ENCODE results near the gene RAB28.
"Not testable (repeated sequence)": the region's sequence is repeated elsewhere in the genome, so short reads cannot be mapped to it uniquely, and the experiment has no call there.

The RAB28 gene

GRCh38 chr4:13452927-13453579 is 31.1 kb downstream of the RAB28 start:
- DNase-seq (ENCODE audit: low read depth in 2 of 3, low spot score in 2 of 3) = no peak

DNA sequence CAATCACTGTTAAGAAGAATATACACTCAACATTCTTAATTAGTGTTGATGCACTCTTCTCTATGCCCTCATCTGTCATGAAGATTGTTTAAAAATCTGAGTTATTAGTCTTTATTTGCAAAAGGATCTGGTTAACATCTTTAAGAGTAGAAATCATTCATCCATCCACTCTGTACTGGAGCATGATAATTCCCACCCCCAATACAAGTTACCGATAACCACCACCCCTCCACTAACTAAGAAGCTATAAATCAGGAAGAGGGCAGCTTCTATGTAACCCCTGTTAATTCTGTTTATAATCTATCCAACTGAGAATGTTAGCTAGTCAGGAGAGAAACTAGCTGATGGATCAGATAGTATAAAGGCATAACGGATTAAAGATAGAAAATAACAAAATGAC is 34.5 kb downstream of the RAB28 start:
- DNase-seq (ENCODE audit: low read depth in 2 of 3, low spot score in 2 of 3) = no peak

- DNase-seq (ENCODE audit: low read depth in 2 of 3, low spot score in 2 of 3) = no peak
These were observed 38.0 kb downstream of the RAB28 start for GRCh38 chr4:13445841-13446790.

- no peak for DNase-seq (ENCODE audit: low read depth in 2 of 3, low spot score in 2 of 3)
These were observed 42.6 kb downstream of the RAB28 start for GRCh38 chr4:13441506-13441905.

- DNase-seq (ENCODE audit: low read depth in 2 of 3, low spot score in 2 of 3) = no peak
These were observed 47.2 kb downstream of the RAB28 start for GRCh38 chr4:13436962-13437361.

DNA sequence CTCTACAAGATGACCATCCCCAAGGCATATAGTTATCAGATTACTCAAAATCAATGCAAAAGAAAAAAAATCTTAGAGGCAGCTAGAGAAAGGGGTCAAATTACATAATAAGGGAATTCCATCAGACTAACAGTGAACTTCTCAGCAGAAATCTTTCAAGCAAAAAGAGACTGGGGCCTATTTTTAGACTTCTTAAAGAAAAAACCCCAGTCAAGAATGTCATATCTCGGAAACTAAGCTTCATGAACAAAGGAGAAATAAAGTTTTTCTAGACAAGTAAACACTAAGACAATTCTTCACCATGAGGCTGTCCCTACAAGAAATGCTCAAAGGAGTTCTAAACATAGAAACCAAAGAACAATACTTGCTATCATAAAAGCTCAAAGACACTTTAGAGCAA is 51.7 kb downstream of the RAB28 start:
- no peak for DNase-seq (ENCODE audit: low read depth in 2 of 3, low spot score in 2 of 3)

GRCh38 chr4:13430834-13431568 is 53.1 kb downstream of the RAB28 start:
- no peak for DNase-seq (ENCODE audit: low read depth in 2 of 3, low spot score in 2 of 3)

DNA sequence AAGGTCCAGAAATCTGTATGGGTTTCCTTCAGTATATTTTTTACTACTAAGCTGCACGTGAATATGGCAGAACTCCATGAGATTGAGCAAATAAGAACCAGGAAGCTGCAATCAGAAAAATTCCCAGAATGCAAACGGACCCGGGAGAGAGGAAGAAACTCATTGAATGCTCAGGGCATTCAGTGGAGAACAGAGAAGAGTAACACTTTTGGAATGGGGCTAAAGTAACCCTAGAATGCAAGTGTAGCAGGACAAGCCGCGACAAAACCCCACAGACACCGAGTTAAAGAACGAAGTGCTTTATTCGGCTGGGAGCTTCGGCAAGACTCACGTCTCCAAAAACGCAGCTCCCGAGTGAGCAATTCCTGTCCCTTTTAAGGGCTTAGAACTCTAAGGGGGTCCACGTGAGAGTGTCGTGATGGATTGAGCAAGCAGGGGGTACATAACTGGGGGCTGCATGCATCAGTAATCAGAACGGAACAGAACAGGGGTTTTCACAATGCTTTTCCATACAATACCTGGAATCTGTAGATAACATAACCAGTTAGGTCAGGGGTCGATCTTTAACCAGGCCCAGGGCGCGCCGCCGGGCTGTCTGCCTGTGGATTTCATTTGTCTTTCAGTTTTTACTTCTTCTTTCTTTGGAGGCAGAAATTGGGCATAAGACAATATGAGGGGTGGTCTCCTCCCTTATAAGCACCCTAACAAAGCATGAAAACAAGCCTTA is 56.4 kb downstream of the RAB28 start:
- DNase-seq (ENCODE audit: low read depth in 2 of 3, low spot score in 2 of 3) = no peak

GRCh38 chr4:13415068-13415785 is 68.9 kb downstream of the RAB28 start:
- no peak for DNase-seq (ENCODE audit: low read depth in 2 of 3, low spot score in 2 of 3)

DNA sequence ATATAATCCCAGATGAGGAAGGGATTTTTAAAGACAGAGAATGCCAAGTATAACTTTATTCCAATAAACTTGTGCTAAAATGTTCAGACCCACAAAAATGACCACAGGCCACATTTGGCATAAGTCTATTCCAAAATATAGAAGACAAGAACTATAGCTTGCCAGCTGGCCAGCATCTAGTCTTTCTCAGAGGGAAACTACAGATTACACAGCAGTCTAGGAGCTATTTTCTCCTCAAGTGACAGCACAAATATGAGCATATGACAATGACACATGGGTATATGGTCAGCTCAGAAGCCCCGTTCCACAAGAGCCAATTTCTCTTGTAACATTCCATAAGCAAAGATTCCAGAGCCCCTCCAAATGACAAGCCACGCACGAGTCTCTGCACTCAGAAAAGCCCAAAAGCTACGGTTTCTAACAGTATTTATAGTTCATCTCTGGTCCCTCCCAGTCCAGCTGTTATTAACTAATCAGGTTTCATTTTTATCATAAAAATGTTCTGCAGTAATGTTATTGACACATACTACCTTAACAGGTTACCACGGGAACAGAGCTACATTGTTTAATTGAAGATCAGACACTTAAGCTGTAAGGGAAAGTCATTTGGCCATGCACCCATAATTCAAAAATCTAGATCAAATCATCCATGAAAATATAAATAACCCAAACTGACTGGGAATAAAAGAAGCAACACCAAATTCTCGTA is 70.3 kb downstream of the RAB28 start:
- no peak for DNase-seq (ENCODE audit: low read depth in 2 of 3, low spot score in 2 of 3)

DNA sequence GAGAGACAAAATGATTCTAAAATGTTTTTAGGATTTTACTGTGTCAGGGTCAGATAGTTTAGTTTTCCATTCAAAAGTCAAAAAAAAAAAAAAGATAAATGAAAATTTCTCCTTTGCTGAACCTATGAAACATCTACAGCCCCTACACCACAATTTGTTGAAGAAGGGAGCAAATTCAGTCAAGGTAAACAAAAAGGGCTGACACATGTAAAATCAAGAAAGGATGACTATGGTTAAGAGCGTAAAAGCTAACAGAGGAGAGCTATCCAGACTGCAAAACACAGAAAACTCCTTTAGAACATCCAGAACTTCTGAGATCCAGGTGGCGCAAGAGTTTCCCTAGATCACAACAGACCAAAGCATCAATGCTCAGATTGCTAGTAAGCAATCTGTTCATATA is 72.2 kb downstream of the RAB28 start:
- DNase-seq (ENCODE audit: low read depth in 2 of 3, low spot score in 2 of 3) = no peak

DNA sequence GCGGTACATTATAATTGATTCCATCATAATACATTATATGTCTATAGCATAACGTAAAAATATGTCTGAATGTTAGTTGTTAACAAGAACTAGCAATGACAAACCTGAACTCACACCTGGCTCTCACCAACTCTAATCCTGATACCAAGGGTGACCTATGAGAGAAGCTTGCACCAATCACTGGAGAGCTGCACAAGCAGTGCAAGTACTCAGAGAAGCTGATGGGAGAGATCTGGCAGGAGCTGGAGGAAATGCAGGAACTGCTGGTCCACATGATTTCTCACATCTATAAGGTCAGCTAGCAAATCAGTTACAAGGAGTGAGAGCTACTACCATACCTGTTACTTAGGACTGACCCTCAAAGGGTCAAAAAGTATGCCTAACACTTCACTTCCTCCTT is 74.8 kb downstream of the RAB28 start:
- DNase-seq (ENCODE audit: low read depth in 2 of 3, low spot score in 2 of 3) = no peak

GRCh38 chr4:13406156-13406555 is 78.0 kb downstream of the RAB28 start:
- DNase-seq (ENCODE audit: low read depth in 2 of 3, low spot score in 2 of 3) = not testable (repeated sequence)

GRCh38 chr4:13403833-13404232 is 80.3 kb downstream of the RAB28 start:
- no peak for DNase-seq (ENCODE audit: low read depth in 2 of 3, low spot score in 2 of 3)

- no peak for DNase-seq (ENCODE audit: low read depth in 2 of 3, low spot score in 2 of 3)
These were observed 80.8 kb downstream of the RAB28 start for GRCh38 chr4:13403326-13403725.

DNA sequence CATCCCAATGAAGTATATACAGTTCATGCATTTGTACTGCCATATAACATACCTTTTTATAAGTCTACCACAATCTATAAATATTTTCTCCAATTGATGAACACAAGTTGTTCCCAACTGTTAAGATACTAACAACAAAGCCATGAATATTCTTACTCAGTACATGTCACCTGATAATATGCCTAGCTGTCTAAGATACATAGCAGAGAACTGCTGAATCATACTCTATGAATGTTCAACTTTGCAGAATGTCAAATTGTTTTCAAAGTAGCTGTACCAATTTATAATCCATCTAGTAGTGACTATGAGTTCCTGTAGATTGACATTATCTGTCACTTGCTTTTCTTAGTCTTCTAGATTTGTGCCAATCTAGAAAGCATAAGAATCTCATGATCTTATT is 84.9 kb downstream of the RAB28 start:
- DNase-seq (ENCODE audit: low read depth in 2 of 3, low spot score in 2 of 3) = no peak

GRCh38 chr4:13396161-13396560 is 88.0 kb downstream of the RAB28 start:
- DNase-seq (ENCODE audit: low read depth in 2 of 3, low spot score in 2 of 3) = no peak

DNA sequence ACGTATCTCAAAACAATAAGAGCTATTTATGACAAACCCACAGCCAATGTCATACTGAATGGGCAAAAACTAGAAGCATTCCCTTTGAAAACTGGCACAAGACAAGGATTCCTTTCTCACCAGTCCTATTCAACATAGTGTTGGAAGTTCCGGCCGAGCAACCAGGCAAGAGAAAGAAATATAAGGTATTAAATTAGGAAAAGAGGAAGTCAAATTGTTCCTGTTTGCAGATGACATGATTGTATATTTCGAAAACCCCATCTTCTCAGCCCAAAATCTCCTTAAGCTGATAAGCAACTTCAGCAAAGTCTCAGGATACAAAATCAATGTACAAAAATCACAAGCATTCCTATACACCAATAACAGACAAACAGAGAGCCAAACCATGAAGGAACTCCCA is 94.2 kb downstream of the RAB28 start:
- not testable (repeated sequence) for DNase-seq (ENCODE audit: low read depth in 2 of 3, low spot score in 2 of 3)

DNA sequence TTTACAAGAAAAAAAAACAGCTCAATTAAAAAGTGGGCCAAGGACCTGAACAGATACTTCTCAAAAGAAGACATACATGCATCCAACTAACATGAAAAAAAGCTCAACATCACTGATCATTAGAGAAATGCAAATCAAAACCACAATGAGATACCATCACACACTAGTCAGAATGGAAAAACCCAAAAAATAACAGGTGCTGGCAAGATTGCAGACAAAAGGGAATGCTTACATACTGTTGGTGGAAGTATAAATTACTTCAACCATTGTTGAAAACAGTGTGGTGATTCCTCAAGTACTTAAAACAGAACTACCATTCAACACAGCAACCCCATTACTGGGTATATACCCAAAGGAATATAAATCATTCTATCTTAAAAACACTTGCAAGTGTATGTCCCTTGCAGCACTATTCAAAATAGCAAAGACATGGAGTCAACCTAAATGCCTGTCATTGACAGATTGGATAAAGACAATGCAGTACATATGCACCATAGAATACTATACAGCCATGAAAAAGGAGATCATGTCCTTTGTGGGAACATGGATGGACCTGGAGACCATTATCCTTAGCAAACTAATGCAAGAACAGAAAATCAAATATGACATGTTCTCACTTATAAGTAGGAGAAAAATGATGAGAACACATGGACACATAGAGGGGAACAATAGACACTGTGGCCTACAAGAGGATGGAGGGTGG is 97.6 kb downstream of the RAB28 start:
- DNase-seq (ENCODE audit: low read depth in 2 of 3, low spot score in 2 of 3) = no peak
